Fibroblast of villous mesenchyme (primary cell): ENCODE results near the gene SUPT6H. TPM values are rescaled to one million over a fixed set of nuclear protein-coding genes. Genes with fewer than 3 reads are reported as not detected.
"Not testable (repeated sequence)": the region's sequence is repeated elsewhere in the genome, so short reads cannot be mapped to it uniquely, and the experiment has no call there.

Experiments used
- DNase-seq: peaks from one replicate; pipeline ENCODE4 v3.0.0-alpha.2; 2010; ENCODE audit warnings: low read depth
- H3K4me3 ChIP-seq: 2 replicates; pipeline ENCODE4 v1.5.1; 2011; ENCODE audit warnings: low read depth, mild to moderate bottlenecking, low read length
- total RNA-seq: library from RNA; depleted of rRNA; stranded (reverse); fragments of >200 nt; gene quantifications from 2 replicates; pipeline ENCODE4 v1.2.3, GENCODE V29; 2012
- TF ChIP-seq, protein P1 (sequence below): IDR thresholded peaks from 2 replicates; pipeline ENCODE4 v1.5.1; 2012; ENCODE audit warnings: low read depth, mild to moderate bottlenecking, low read length; ENCODE audit not compliant: insufficient read depth

The SUPT6H gene
- total RNA-seq, 1 donor, result 54.4 TPM

- no peak for DNase-seq
- peak overlapping the region; percentile 97 for H3K4me3 ChIP-seq
- TF ChIP-seq, protein P1, sequence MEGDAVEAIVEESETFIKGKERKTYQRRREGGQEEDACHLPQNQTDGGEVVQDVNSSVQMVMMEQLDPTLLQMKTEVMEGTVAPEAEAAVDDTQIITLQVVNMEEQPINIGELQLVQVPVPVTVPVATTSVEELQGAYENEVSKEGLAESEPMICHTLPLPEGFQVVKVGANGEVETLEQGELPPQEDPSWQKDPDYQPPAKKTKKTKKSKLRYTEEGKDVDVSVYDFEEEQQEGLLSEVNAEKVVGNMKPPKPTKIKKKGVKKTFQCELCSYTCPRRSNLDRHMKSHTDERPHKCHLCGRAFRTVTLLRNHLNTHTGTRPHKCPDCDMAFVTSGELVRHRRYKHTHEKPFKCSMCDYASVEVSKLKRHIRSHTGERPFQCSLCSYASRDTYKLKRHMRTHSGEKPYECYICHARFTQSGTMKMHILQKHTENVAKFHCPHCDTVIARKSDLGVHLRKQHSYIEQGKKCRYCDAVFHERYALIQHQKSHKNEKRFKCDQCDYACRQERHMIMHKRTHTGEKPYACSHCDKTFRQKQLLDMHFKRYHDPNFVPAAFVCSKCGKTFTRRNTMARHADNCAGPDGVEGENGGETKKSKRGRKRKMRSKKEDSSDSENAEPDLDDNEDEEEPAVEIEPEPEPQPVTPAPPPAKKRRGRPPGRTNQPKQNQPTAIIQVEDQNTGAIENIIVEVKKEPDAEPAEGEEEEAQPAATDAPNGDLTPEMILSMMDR, result no peak
Measured at GRCh38 chr17:28718333-28719020, 56.5 kb downstream of the SUPT6H start.

GRCh38 chr17:28719021-28719433 lies 57.0 kb downstream of the SUPT6H start:
- TF ChIP-seq, protein P1, result no peak
- H3K4me3 ChIP-seq, result peak overlapping the region; percentile 97
- no peak for DNase-seq

GRCh38 chr17:28720247-28720996 lies 58.4 kb downstream of the SUPT6H start:
- H3K4me3 ChIP-seq, result peak overlapping the region; percentile 97
- TF ChIP-seq, protein P1, result peak; percentile 17
- no peak for DNase-seq

- H3K4me3 ChIP-seq, result peak overlapping the region; percentile 97
- DNase-seq, result not testable (repeated sequence)
Measured at GRCh38 chr17:28720997-28721329, 59.0 kb downstream of the SUPT6H start.

DNA sequence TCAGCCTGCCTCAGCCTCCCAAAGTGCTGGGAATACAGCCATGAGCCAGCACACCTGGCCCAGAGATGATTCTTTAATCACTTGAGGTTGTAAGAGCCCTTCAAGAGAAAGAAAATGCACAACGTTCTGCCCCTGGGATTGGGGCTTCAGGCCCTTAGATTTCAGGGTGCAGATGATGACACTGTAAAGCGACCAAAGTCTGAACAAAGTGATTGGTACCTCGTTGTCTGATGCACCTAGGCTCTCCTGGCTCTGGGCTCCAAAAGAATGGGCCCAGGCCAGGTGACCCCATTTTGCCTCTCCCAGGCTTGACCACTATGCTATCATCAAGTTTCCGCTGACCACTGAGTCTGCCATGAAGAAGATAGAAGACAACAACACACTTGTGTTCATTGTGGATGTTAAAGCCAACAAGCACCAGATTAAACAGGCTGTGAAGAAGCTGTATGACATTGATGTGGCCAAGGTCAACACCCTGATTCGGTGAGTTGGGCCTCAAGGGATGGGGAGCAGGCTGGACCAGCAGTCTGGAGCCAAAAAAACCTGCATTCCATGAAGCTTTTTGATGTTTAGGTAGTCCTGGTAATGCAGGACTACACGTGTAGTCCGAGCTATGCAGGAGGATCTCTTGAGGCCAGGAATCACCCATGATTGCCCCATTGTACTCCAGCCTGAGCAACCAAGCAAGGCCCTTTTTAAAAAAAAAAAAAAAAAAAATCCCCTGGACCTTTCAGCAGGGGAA lies 60.6 kb downstream of the SUPT6H start:
- no peak overlapping the region for H3K4me3 ChIP-seq
- DNase-seq, result no peak
- TF ChIP-seq, protein P1, result no peak

GRCh38 chr17:28723159-28723835 lies 61.3 kb downstream of the SUPT6H start:
- DNase-seq, result no peak
- TF ChIP-seq, protein P1, result no peak

GRCh38 chr17:28723836-28724499 lies 62.0 kb downstream of the SUPT6H start:
- not testable (repeated sequence) for H3K4me3 ChIP-seq, DNase-seq

More at GRCh38 chr17:28723159-28723835, 61.3 kb downstream of the SUPT6H start:
- H3K4me3 ChIP-seq, result no peak overlapping the region
